ENCODE data around the gene UGT2A2.
"Not testable (repeated sequence)": the region's sequence is repeated elsewhere in the genome, so short reads cannot be mapped to it uniquely, and the experiment has no call there.

The UGT2A2 gene

GRCh38 chr4:69639542-69639941, at the start of gene UGT2A2:
UGT2A2 (minus strand) TSS chr4:69639642; CDS start chr4:69639640, 2 bp downstream.
- DNase-seq (ENCODE audit: low read depth in 2 of 3, low spot score in 1 of 3) = no peak

DNA sequence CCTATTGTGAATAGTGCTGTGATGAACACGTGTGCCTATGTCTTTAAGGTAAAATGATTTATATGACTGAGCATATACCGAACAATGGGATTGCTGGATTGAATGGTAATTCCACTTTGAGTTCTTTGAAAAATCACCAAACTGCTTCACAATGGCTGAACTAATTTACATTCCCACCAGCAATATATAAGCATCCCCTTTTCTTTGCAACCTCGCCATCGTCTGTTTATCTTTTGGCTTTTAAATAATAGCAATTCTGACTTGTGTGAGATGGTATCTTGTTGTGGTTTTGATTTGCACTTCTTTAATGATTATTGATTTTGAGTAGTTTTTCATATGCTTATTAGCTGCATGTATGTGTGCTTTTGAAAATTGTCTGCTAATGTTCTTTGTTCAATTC, 45.4 kb upstream of the UGT2A2 start:
- no peak for DNase-seq (ENCODE audit: low read depth in 2 of 3, low spot score in 1 of 3)

DNA sequence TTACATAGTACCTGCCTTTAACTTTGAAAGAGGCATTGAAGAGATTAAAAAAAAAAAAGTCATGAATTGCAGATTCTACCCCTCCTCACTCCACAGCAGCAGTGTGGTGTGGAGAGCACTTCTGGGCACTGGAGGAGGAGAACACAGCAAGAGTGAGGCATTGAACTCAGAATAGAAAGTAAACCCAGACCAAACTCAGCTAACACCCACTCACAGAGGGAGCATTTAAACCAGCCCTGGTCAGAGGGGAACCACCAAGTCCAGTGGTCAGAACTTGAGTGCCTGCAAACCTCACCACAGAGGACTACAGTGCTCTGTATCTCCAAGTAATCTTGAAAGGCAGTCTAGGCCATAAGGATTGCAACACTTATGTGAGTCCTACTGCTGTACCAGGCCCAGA, 29.2 kb upstream of the UGT2A2 start:
- no peak for DNase-seq (ENCODE audit: low read depth in 2 of 3, low spot score in 1 of 3)

DNA sequence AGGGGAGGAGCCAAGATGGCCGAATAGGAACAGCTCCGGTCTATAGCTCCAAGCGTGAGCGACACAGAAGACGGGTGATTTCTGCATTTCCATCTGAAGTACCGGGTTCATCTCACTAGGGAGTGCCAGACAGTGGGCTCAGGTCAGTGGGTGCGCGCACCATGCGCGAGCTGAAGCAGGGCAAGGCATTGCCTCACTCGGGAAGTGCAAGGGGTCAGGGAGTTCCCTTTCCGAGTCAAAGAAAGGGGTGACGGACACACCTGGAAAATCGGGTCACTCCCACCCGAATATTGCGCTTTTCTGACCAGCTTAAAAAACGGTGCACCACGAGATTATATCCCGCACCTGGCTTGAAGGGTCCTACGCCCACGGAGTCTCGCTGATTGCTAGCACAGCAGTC, 24.6 kb upstream of the UGT2A2 start:
- DNase-seq (ENCODE audit: low read depth in 2 of 3, low spot score in 1 of 3) = not testable (repeated sequence)

DNA sequence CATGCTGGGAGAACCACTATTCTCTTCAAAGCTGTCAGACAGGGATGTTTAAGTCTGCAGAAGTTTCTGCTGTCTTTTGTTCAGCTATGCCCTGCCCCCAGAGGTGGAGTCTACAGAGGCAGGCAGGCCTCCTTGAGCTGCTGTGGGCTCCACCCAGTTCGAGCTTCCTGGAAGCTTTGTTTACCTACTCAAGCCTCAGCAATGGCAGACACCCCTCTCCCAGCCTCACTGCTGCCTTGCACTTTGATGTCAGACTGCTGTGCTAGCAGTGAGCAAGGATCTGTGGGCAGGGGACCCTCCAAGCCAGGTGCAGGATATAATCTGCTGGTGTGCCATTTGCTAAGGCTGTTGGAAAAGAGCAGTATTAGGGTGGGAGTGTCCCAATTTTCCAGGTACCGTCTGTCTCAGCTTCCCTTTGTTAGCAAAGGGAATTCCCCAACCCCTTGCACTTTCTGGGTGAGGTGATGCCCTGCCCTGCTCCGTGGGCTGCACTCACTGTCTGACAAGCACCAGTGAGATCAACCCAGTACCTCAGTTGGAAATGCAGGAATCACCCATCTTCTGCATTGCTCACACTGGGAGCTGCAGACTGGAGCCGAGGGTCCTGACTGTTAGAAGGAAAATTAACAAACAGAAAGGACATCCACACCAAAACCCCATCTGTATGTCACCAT, 21.8 kb upstream of the UGT2A2 start:
- DNase-seq (ENCODE audit: low read depth in 2 of 3, low spot score in 1 of 3) = not testable (repeated sequence)

DNA sequence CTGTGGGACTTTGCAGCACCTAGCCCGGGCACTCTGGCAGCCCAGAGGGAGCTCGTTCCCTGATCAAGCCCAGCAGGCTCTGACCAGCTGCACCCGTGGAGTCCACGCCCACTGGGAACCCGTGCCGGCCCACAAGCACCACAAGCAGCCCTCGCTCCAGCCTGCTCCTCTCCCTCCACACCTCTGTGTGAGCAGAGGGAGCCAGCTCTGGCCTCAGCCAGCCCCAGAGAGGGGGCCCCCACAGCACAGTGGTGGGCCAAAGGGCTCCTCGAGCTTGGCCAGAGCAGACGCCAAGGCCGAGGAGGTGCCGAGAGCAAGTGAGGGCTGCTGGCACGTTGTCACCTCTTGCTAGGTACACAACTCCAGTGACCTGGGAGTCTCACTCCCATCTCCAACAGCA, 18.7 kb upstream of the UGT2A2 start:
- no peak for DNase-seq (ENCODE audit: low read depth in 2 of 3, low spot score in 1 of 3)

DNA sequence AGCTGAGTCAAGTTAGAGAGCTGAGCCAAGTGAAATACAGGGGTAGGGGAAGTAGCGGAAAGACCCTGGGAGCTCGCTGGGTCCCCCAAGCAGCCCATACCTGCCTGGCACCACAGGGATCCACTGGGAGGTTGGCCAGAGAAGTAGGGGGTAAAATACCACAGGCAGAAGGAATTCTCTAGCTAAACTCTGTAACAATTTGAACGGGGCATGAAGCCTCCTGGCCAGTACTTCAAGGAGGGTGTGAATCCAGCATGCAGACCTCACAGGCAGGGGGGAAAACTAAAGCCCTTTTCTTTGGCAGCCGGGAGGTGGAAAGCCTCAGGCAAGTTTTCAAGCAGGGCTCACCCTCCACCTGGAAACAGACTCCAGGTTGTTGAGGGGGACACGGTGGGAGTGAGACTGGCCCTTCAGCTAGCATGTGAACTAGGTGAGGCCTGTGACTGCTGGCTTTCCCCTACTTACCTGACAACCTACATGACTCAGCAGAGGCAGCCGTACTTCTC, 17.3 kb upstream of the UGT2A2 start:
- no peak for DNase-seq (ENCODE audit: low read depth in 2 of 3, low spot score in 1 of 3)

DNA sequence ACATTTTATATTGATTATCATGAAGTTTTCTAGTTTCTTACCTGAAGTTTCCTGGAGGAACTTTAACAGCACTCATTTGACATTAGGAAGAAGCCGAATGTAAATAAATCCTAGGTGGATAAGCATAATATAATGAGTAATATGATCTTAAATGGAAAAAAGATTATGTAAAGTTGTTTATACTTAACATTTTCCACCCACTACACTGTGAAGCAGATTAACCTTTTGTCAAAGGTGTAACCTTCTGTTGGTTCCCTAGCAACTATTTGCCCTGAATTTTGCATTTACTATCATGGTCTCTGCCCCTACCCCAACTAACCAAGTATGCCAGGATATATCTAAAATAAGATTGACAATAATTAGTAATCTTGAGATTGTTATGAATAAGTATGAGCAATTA, 13.7 kb upstream of the UGT2A2 start, which contains the start of gene UGT2A1:
Gene UGT2A1, minus strand, starts transcription at position 101 of the 400 bp plus-strand sequence. CDS start 5,603 bp downstream, outside the sequence.
- no peak for DNase-seq (ENCODE audit: low read depth in 2 of 3, low spot score in 1 of 3)

DNA sequence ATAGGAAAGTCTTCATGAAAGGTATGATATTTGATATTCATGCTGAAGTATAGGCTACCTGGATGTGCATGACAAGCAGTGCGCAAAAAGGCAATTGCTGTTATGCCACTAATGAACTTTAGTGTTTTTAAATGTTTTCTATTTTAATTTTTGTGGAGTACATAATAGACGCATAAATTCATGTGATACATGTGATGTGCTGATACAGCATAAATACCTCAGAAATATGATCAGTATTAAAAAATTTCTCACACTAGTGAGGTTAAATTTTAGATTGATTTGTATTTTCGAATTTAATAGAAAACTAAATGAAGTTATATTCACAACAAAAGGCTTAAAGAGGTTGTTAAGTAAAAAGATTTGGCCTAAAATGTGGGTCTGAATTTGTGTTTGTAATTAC, 11.4 kb upstream of the UGT2A2 start:
- no peak for DNase-seq (ENCODE audit: low read depth in 2 of 3, low spot score in 1 of 3)

DNA sequence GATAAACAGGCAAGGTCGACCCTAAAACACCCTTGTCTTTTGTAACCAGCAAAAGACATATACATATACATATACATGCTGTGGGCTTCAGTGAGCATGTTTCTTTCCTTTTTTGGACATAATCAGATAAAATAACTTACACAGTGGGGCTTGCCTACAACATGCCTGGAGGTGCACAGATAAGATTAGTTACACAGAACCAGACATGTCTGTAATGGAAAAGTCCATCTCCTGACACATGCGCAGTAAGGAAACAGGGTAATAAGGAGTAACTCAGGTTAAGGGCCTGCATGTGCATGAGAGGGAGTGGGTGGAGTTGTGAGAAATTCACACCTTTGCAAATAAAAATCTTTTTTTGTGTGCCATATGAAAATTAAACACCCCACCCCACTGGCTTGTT, 10.2 kb upstream of the UGT2A2 start:
- DNase-seq (ENCODE audit: low read depth in 2 of 3, low spot score in 1 of 3) = no peak

DNA sequence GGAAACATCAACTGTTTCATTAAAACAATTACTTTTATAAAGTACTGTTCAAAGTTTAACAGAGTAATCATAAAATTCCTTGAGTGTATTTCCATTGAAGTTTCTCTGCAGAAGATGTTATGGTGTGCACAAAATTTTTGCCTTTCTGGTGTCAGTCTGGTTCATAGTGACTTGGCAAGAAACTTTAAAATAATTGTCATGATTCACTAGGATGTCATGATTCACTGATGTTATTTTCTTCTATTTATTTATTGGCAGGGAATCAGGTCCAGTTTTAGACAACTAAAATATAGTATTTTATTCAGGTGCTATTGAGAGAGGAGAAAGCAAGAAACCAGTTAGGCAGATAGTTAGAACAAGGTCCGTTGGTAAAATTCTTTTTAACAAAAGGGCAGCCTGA, 9.8 kb upstream of the UGT2A2 start:
- DNase-seq (ENCODE audit: low read depth in 2 of 3, low spot score in 1 of 3) = no peak

DNA sequence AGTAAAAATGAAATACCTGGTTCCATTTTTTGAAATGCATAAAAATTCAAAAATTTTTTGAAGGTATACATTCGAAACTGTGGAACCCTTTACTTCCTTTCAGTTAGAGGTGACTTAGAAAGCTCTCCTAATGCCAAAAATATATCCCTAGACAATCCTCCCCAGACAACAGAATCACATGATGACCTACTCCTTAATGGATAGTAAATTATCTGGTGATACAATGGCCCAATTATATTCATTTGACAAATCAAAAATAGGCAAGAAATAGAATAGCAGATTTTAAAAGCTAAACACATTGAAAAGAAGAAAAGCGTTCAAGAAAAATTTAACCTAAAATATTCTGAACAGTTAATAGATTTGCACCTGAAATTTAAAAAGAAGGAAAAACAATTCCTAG, 3.5 kb upstream of the UGT2A2 start:
- DNase-seq (ENCODE audit: low read depth in 2 of 3, low spot score in 1 of 3) = no peak

GRCh38 chr4:69640289-69640688, 847 bp upstream of the UGT2A2 start:
- no peak for DNase-seq (ENCODE audit: low read depth in 2 of 3, low spot score in 1 of 3)

DNA sequence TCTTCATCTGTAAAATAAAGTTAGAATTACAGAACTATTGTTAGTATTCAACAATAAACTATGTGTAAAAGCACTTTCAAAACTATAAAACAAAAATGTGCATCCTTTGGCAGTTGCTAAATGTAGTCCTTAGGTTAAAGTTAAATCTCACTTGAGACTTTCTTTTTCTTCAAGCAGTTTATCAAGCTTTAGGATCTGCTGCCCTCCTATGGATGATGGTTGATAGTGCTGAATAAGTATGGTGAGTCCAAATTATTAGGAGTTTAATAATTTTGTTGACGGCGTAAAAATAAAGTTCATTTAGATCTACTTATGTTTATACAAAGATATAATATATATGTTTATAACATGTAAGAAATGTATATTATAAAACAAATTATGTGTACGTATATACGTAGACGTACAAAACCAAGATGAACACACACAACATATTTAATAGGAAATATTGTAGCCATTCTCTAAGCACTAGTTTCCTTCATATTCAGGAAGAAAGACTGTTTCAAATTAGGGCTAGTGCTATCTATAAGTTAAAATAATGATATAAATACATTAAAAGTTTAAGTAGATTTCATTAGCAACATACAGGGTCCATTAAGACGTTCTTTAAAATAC, 22.3 kb downstream of the UGT2A2 start:
- DNase-seq (ENCODE audit: low read depth in 2 of 3, low spot score in 1 of 3) = no peak

DNA sequence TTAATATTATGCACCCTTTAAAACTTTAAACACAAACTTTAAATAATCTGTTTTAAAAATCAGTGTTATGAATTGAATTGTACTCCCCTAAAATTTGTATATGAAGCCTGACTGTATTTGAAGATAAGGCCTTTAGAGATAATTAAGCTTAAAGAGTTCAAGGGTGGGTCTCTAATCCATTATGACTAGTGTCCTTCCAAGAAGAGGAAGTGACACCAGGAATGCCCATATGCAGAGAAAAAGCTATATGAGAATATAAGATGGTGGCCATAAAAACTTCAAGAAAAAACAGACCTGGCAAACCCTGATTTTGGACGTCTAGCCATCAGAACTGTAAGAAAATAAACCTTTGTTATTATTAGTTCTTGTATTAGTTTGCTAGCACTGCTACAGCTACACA, 29.0 kb downstream of the UGT2A2 start:
- no peak for DNase-seq (ENCODE audit: low read depth in 2 of 3, low spot score in 1 of 3)

- DNase-seq (ENCODE audit: low read depth in 2 of 3, low spot score in 1 of 3) = no peak
These were observed 38.4 kb downstream of the UGT2A2 start for GRCh38 chr4:69601065-69601464.

- no peak for DNase-seq (ENCODE audit: low read depth in 2 of 3, low spot score in 1 of 3)
These were observed 39.4 kb downstream of the UGT2A2 start for GRCh38 chr4:69600013-69600412.

DNA sequence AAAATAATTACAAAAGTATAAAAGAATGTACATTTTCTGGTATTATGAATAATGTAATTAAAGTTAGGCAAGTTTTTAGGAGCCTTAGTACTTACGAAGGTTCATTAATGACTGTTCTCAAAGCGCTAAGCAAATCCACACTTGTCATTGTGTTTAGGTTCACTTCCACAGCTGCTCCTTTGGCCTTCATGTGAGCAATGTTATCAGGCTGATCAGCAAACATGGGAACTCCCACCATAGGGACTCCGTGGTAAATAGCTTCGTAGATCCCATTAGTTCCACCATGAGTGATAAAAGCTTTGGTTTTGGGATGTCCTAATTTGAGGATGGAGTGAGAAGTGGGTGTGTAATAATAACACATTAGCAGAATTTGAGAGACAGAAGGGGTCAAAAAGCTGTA, 45.1 kb downstream of the UGT2A2 start:
- no peak for DNase-seq (ENCODE audit: low read depth in 2 of 3, low spot score in 1 of 3)

- DNase-seq (ENCODE audit: low read depth in 2 of 3, low spot score in 1 of 3) = no peak
These were observed 48.1 kb downstream of the UGT2A2 start for GRCh38 chr4:69591364-69591763.

GRCh38 chr4:69589884-69590283, 49.6 kb downstream of the UGT2A2 start:
- DNase-seq (ENCODE audit: low read depth in 2 of 3, low spot score in 1 of 3) = no peak

GRCh38 chr4:69584135-69584534, 55.3 kb downstream of the UGT2A2 start:
- no peak for DNase-seq (ENCODE audit: low read depth in 2 of 3, low spot score in 1 of 3)

GRCh38 chr4:69583543-69583942, 55.9 kb downstream of the UGT2A2 start:
- no peak for DNase-seq (ENCODE audit: low read depth in 2 of 3, low spot score in 1 of 3)

GRCh38 chr4:69577245-69577644, 62.2 kb downstream of the UGT2A2 start:
- no peak for DNase-seq (ENCODE audit: low read depth in 2 of 3, low spot score in 1 of 3)

Measured in stimulated activated CD4-positive, alpha-beta T cell treated with anti-CD3 and anti-CD28 coated beads, Interleukin-12 subunit alpha, Interleukin-12 subunit beta, amount 100 ng/mL, for 48 hours (primary cell).